ENCODE results near the gene ASB6.
"Not testable (repeated sequence)": the region's sequence is repeated elsewhere in the genome, so short reads cannot be mapped to it uniquely, and the experiment has no call there.

The ASB6 gene

DNA sequence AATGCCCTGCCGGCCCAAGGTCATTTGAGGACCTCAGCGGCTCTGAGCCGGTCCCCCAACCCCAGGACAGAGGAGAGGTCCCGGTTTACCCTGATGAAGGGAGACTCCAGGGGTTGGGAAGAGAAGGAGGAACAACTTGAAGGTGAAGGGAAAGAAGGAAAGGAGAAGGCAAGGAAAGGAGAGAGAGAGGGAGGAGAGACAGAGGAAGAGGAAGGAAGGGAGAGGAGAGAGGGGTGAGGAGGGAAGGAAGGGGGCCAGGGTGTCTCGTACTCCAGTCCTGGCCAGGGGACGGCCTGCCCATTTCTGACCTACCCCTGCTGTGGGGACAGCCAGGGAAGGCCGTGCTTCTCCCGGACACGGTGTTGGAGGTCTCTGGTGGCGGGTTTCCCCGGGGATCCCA is 25.4 kb upstream of the ASB6 start:
- no peak for DNase-seq (ENCODE audit: low spot score)

DNA sequence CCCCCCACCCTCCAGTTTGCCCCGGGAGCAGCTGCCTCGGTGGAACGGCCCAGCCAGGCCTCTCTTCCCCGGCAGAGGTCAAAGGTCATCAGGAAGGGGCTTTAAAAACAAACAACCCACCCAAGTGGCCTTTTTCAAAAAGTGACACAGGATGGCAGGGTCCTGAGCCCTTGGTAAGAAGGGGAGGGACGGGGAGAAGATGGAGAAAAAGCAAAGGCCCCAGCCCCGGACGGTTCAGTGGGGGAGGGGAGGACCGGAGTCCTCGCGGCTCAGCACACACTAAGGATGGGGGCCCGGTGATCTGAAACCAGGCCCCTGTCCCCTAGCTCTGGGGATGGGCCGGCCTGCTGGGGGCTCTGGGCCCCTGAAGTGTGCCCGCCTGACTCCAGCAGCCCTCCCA is 24.6 kb upstream of the ASB6 start:
- DNase-seq (ENCODE audit: low spot score), result no peak

DNA sequence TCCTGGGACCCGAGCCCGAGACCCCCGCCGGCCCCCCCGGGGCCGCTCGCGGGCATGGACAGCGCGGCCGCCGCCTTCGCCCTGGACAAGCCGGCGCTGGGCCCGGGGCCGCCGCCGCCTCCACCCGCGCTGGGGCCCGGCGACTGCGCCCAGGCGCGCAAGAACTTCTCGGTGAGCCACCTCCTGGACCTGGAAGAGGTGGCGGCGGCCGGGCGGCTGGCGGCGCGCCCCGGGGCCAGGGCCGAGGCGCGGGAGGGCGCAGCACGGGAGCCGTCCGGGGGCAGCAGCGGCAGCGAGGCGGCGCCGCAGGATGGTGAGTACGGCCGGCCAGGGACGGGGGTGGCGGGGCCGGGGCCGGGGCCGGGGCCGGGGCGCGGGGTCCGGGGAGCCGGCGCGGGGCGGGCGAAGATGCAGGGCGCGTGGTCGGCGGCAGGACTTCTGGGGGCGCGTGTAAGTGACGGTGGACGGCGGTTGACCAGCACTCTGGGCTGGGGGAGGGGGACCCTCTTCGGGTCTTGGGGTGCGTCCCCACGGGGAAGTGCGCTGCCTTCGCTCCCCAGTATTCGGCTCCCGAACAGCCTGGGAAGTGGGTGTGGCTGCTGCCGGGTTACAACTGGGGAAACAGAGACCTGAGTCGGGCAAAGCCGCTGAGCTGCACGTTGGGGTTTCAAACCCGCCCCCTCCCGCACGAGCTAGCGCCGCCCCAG is 24.0 kb upstream of the ASB6 start:
- no peak for DNase-seq (ENCODE audit: low spot score)

DNA sequence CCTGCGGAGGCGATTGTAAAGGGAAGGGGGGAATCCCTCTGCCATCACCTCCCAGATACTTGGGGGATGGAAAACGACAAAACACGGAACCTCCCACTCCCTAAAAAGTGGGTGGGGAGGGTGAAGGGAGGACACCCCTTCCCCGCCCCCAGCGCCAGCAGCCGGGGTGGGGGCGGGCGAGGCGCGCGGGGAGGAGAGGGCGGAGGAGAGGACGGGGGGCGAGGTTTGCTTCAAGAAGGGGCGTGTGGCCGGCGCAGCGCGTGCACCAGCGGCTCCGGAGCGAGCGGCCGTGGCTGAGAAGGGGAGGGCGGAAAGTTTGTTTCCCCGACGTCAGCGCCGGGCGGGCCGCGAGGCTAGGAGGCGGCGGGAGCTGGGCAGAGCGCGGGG is 23.4 kb upstream of the ASB6 start, which contains the start of gene PRRX2:
TSS of gene PRRX2 (plus strand) at position 259 of the 387 bp plus-strand sequence. CDS start 221 bp downstream, outside the sequence.
- DNase-seq (ENCODE audit: low spot score), result no peak

DNA sequence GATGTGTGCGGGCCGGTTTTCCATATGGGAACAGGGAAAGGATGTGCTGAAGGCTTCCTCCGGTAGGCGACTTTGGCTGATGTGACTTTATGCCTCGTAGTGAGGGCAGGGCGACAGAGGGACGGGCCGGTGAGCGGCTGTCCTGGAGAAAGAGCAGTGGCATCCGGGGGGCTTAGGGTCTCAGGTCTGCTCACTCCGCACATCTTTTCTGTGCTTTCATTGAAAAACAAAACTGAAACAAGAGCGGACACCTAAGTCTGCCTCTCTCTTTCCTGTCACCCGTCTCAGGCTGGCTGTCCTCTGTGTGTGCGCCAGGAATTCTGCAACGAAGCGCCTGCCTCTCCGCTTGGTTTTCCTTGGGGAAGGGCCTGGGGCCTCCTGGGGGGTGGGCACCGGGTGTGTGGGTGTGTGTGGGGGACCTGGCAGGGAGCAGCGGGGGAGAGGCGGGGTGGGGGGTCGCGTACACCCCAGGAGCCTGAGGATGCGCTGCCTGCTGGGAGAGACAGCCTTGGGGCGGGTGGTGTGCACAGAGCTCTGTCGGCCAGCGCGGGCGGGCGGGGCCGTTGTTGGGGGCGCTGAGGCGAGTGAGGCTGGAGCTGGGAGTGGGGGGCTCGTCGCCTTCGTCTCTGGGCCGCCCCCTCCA is 22.9 kb upstream of the ASB6 start:
- DNase-seq (ENCODE audit: low spot score), result no peak

DNA sequence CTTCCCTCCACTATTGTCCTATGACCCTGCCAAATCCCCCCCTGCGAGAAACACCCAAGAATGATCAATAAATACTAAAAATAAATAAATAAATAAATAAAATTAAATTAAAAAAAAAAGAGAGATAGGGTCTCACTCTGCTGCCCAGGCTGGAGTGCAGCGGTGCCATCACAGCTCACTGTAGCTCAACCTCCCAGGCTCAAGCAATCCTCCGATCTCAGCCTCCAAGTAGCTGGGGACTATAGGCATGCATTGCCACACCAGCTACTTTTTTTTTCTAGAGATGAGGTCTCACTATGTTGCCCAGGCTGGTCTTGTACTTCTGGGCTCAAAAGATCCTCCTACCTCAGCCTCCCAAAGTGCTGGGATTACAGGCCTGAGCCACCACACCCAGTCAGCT is 20.3 kb upstream of the ASB6 start:
- DNase-seq (ENCODE audit: low spot score), result not testable (repeated sequence)

DNA sequence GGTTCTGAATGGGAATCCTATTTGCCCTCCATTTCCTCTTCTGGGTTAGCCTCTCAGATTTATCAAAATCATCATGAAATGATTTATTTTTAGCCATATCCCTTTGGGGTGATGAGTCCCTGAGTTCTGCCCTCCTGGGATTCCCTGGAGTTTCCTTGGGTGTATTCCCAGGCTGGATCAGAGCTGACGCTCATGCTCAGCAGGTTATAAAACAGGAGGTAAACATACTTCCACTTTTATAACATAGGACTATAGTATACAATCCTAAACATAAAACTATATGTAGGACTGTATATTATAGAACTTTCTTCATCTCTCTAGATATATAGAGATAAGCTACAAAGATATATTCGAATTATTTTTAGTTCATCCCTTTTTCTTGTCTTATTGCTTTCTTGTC is 19.1 kb upstream of the ASB6 start:
- DNase-seq (ENCODE audit: low spot score), result no peak

DNA sequence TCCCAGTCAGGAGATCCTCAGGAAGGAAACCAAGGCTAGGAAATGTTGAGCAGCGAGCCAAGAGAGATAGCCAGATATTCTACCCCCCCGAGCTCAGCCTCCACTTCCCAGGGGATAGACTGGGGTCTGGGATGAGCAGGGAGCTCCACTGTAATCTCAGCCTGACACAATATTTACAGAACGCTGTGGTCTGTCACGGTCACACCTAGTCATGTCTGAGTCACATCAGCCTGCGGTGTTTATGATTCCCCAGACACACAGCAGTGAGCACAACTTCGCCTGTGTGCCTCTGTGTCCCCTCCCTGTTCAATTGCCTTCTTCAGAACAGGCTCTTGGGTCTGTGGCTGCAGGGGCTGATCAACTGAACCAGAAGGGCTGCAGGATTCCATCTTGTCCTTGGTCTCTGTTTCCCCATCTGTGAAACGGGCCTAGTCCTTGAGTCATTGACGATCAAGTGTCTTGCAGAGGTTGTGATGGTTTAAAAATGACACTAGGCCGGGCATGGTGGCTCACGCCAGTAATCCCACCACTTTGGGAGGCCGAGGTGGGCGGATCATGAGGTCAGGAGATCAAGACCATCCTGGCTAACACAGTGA is 14.9 kb upstream of the ASB6 start:
- no peak for DNase-seq (ENCODE audit: low spot score)

DNA sequence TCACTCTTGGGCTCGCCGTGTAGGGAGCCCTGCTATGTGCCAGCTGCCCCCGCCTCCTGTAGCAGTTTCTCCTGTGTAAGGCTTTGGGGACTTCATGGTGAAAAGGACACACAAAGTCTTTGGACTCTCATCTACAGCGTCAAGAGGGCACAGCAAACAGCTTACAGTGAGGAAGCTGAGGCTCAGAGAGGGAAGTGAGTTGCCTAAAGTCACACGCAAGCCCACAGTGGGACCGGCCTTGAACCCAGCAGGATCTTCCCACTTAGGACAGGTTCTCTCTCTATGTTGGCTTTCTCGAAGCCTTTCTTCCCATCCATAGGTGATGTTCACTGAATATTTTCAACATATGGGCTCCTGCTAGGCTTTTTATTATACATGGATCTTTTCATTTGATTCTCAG is 13.7 kb upstream of the ASB6 start:
- no peak for DNase-seq (ENCODE audit: low spot score)

DNA sequence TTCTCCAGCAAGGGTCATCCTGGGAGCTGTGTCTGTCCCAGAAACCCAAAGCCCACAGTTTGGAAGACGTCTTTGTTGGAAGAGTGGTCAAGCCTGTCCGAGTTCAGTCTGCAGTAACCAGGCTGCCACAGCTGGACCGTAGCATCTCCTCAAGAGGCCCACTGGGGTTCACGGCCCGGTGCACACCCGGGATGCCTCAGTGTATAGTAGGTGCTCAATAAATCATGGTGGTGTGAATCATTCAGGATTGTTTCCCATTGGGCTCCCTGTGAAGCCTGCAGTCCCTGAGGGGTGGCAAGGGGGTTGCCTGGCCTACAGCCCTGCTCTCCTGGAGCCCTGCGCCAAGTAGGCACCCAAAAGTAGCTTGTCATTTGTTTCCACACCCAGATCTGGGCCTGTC is 13.2 kb upstream of the ASB6 start:
- DNase-seq (ENCODE audit: low spot score), result no peak

DNA sequence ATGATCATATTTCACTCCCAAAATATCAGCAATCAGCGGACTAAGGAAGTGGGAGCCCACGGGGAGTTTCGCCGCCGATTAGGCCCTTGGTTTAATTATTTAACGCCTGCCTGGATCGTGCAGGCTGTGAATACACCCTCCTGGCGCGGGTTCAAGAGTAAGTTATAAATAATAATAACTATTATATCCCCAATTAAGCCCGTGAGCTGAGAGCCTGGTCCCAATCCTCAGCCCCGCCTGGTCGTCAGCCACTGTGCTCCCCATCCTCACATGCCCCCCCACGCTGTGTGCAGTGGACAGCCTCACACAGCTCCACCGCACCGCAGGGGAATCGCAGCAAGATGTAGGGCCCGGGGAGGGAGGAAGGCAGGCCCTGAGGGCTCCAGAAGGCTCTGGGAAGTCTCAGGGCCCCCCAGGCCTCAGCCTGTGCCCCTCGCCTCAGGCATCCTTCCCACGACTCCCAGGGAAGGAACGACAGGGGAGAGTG is 12.6 kb upstream of the ASB6 start:
- DNase-seq (ENCODE audit: low spot score), result no peak

DNA sequence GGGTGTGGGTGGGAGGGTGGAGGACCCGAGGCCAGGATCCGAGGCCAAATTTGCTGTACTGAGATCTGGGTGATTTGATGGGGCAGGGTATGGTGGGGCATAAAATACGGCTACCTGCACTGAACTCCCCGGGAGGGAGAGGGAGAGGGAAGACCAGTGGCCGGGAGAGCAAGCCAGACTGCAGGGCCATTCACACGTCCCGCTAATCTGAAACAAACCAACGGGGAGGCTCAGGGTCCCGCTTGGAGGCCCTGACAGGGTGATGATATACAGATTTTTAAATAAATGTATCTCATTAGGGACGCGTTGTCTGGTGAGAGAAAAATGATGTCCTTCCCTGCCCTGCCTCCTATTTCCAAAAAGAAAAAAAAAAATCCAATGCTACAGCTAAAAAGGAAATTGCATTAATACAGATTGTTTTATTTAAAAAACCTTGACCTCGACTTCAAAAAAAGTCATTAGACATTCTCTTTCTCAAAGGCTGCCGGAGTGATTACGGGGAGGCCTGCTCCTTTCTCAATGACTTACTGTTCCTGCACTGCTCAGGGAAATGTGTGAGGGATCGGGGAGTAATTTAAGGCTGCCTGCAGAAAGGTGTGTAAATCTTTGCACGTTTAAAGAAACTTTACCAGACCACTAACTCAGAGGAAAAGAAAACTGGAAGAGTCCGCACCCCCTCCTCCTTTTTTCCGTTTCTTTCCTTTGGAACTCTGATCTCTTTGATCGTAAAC is 12.0 kb upstream of the ASB6 start:
- no peak for DNase-seq (ENCODE audit: low spot score)

DNA sequence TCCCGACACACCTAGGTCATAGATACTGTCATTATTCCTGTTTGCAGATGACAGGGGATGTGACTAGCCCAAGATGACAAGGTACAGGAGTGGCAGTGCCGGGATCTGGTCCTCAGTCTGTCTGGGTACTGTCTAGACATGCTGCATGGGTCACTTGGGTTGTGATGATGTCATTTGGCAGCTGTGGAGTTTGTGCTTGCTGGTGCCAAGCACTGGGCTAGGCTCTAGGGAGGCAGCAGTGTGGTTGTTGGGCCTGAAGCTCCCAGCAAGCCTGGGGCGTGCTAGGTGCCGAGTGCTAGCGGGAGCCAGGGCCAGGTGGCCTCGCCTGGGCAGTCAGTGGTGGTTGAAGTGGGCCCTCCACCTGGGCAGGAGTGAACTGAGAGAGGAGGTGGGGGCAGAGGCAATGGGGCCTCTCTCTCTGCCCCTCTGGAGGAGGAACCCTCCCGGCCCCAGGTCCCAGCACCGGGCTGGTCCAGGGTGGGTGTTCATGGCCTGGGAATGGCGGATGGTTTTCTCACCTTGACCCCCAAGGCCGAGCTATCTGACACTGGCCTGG is 8.8 kb upstream of the ASB6 start:
- no peak for DNase-seq (ENCODE audit: low spot score)

DNA sequence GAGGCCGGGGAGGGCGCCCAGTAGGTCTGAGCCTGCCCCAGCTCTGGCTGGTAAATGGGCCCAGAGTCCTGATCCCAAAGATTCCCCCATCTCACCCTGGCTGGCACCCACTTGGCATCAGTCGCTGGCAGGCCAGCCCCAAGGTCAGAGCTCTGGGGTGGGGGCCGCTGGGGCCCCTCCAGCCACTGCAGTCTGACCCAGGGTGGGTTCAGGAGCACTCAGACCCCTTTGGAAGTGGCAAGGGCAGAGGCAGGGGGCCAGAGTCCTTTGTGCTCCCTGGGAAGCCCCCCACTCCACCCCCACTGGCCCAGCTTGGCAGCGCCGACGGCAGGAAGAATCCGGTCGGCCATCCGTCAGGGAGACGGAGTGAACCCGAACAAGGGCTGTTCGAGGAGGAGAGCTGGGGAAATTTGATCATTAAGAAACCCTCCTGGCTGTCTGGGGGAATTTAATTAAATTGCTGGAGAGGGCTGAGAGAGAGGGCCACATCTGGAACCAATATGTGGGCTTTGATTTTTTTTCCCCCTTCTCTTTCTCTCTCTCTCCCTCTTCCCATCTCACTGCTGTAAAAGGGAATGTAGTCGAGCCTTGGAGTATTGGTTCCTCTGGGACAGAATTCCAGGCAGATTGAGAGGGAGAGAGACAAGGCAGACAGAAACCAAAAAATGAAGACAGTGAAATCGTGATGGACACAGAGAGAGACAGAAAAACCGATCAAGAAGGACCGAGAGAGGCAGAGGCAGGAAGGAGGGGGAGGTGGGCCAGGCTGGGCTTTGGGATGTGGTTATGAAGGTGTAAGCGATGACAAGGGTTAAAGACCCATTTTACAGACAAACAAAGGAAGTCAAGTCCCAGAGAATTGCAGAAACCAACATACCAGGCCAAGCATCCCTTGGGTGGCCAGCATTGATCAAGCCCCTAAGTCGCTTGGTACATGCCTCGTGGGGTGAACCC is 8.1 kb upstream of the ASB6 start:
- no peak for DNase-seq (ENCODE audit: low spot score)

DNA sequence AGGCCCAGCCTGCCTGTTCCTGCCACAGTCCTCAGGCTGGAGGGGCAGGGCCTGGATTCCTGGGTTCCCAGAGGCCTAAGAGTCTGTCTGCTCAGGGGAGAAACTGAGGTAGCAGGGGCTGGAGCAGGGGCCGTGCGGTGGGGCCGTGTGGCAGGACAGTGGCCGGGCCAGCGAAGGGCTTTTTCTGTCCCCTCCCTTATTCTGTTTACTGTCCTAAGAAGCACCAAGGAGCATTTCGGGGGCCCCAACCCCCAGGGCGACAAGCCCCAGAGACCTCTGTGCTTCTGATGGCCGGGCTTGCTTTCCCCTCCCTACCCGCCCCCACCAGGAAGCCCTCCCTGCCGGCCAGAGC is 6.8 kb upstream of the ASB6 start:
- DNase-seq (ENCODE audit: low spot score), result no peak

DNA sequence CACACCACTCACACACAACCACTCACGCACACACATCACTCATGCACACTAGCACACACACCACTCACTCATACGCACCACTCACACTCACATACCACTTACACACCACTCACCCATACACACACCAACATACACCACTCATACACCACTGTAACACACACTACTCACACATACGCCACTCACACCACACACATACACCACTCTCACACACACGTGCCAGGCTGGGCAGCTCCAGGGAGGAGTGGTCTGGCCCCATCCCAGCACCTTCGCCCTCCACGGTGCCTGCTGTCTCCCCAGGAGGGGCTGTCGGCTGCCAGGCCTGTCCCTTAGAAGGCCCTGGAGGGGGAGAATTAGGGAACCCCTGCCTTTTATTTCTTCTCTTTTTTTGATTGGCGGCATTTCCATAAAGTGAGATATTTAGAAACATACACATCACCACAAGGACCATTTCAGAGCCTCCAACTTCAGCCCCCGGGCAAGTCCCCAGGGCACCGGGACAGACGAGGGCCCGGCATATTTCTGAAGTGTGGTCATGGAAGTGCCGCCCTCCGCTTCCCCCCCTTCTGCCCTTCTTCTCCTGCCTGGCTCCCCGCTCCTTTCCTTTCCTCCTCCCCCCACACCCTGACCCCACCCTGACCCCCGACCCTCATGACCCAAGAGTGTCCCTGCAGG is 6.3 kb upstream of the ASB6 start:
- no peak for DNase-seq (ENCODE audit: low spot score)

DNA sequence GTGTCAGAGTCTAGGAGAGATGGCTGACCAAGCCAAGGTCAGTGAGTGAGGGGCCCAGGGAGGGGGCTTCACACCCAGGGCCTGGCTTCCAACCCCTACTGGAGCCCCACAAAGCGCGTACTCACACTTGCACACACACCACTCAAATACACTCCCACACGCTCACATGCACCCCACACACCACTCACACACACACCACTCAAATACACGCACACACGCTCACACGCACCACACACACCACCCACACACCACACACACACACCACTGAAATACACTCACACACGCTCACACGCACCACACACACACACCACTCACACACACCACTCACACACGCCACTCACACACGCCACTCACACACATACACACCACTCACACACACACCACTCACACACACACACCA is 5.7 kb upstream of the ASB6 start:
- DNase-seq (ENCODE audit: low spot score), result no peak

DNA sequence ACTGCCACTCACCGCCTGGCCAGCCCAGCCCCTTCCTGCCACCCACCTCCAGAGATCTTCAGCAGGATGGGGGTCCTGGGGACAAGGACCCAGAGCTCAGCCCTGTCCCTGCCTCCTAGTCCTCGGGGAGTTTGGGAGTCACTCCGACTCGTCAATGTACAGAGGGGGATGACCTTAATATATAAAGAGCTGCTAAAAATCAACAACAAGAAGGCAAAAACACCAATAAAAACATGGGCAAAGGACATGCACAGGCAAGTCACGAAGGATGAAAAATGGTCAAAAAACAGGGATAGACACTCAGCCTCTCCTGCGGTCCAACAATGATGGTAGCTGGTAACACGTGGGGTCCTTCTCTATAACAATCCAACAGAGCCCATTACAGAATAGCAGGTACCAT is 4.7 kb upstream of the ASB6 start:
- DNase-seq (ENCODE audit: low spot score), result no peak

DNA sequence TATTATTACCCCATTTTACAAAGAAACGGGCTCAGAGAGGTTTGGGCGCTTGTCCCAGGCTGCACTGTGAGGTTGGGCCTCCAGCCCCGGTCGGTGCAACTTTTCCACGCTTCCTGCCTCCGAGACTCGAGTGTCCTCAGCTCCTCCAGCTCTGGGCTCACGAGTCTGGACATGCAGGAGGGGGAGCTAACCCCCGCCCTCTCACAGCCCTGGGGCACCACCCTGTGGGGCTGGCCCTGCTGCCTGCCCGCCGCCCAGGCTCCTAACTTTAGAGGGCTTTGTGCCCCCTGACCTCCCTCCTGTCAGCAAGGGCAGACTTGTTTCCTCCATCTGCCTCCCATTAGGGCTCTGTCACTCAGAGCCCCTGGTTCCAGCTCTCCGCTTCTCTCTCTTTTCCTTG is 4.3 kb upstream of the ASB6 start:
- DNase-seq (ENCODE audit: low spot score), result no peak

DNA sequence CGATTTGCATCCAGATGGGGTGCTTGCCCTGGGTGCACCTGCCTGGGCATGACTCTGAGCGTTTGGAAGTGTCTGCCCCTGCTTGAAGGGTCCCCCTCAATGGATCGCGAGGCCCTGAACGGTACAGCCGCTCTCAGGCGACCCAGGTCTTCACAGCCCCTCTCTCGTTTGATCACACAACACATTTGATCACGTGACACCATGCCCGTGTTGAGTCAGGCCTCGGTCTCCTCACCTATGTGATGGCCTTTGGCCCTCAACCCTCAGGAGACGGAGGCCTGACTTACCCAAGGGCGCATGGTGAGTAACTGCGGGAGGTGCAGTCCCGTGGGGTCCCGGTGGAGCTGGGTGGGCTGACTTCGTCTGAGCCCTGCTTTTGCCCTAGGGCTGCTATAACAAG is 3.0 kb upstream of the ASB6 start:
- no peak for DNase-seq (ENCODE audit: low spot score)

DNA sequence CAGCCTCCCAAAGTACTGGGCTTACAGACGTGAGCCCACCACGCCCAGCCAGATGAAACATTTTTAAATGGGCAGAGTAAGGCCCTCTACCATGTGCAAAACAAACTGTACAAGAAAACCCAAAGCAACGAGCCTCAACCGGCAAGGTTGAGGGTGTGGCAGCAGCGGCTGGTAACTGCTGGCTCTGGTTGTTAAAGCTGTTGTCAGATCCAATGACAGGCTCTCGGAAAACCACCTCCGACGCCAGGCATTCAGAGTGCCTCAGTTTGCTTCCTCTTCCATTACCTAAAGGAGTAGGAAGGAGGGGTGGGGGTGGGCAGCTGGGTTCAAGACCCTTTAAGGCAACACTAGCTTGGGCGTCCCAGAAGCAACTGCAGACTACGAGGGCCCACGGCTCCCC is 2.4 kb upstream of the ASB6 start:
- DNase-seq (ENCODE audit: low spot score), result no peak

All from CD4-positive, alpha-beta T cell treated with Interleukin-2 at 100 ng/mL for 4 hours (primary cell).